H1 (cell line): ENCODE measurements around the gene RNF175. TPM values are rescaled to one million over a fixed set of nuclear protein-coding genes. Genes with fewer than 3 reads are reported as not detected.

Experiments used
- CTCF ChIA-PET: fragments of 300-600 bp; sonication (Branson Sonifier 250); formaldehyde crosslinking; loops from one replicate; lab custom pipeline; 2021; ENCODE audit not compliant: partially characterized antibody; lab: Charles Lee
- POLR2A ChIA-PET: fragments of 300-600 bp; sonication (Branson Sonifier 250); formaldehyde crosslinking; loops from one replicate; lab custom pipeline; 2021; ENCODE audit warnings: inconsistent platforms; ENCODE audit not compliant: partially characterized antibody; lab: Charles Lee
- DNase-seq, 2 experiments: peaks; one replicate each; pipeline versions ENCODE4 v3.0.0 to v3.0.0-alpha.2; 2010 to 2022; ENCODE audit warnings: low spot score in 2 of 2, low read depth in 1 of 2, mixed read lengths in 1 of 2
- FAIRE-seq: peaks from 2 replicates; lab custom pipeline; 2011; peaks lifted over from hg19 to GRCh38; lab: Jason Lieb, UNC
- H2AFZ ChIP-seq: 2 replicates; pipeline ENCODE4 v1.8.1; 2012; ENCODE audit warnings: low read length, inconsistent platforms
- H2AK5ac ChIP-seq: 2 replicates; pipeline ENCODE4 v1.6.1; 2013; ENCODE audit warnings: low read depth, low read length
- H2BK120ac ChIP-seq: replicated peaks from 2 replicates; pipeline ENCODE3; 2013; ENCODE audit warnings: low read depth, low read length, inconsistent platforms
- H2BK12ac ChIP-seq: 2 replicates; pipeline ENCODE4 v1.6.1; 2013; ENCODE audit warnings: low read depth, low read length
- H2BK15ac ChIP-seq: 2 replicates; pipeline ENCODE4 v1.6.1; 2013; ENCODE audit warnings: low read length
- H2BK20ac ChIP-seq: 2 replicates; pipeline ENCODE4 v1.6.1; 2013; ENCODE audit warnings: low read length
- H2BK5ac ChIP-seq: 2 replicates; pipeline ENCODE4 v1.6.1; 2013; ENCODE audit warnings: low read depth, low read length
- H3K14ac ChIP-seq: 2 replicates; pipeline ENCODE4 v1.6.1; 2013; ENCODE audit warnings: inconsistent platforms; ENCODE audit not compliant: insufficient read length
- H3K18ac ChIP-seq: 2 replicates; pipeline ENCODE4 v1.6.1; 2013; ENCODE audit warnings: low read length; ENCODE audit errors: extremely low read depth
- H3K23ac ChIP-seq: 2 replicates; pipeline ENCODE4 v1.6.1; 2013; ENCODE audit warnings: inconsistent platforms; ENCODE audit not compliant: insufficient read length
- H3K23me2 ChIP-seq: 2 replicates; pipeline ENCODE4 v1.6.1; 2013; ENCODE audit warnings: low read depth, low read length
- H3K27ac ChIP-seq: 2 replicates; pipeline ENCODE4 v1.6.1; 2011; ENCODE audit warnings: low read depth, low read length, inconsistent platforms
- H3K27me3 ChIP-seq, 4 experiments: replicated peaks in 1 of 4; 1 replicate in 1 of 4; 2 replicates in 3 of 4; pipeline versions ENCODE4 v1.6.1 to v1.8.1; 2011 to 2013; ENCODE audit warnings: low read length in 3 of 4, mild to moderate bottlenecking in 3 of 4, inconsistent platforms in 2 of 4, mixed read lengths in 2 of 4, moderate library complexity in 1 of 4; ENCODE audit not compliant: control insufficient read depth in 3 of 4, insufficient read depth in 3 of 4; ENCODE audit errors: extremely low read depth in 1 of 4
- H3K36me3 ChIP-seq, 4 experiments: 2 replicates each; pipeline versions ENCODE4 v1.6.1 to v1.8.1; 2011 to 2013; ENCODE audit warnings: mild to moderate bottlenecking in 4 of 4, low read length in 3 of 4, moderate library complexity in 2 of 4, control low read depth in 1 of 4, inconsistent platforms in 1 of 4; ENCODE audit not compliant: insufficient read depth in 4 of 4, control insufficient read depth in 2 of 4
- H3K4ac ChIP-seq: replicated peaks from 2 replicates; pipeline ENCODE3; 2013; ENCODE audit warnings: low read length, low read depth, mixed read lengths, inconsistent platforms; ENCODE audit not compliant: insufficient read length
- H3K4me1 ChIP-seq, 4 experiments: replicated peaks in 1 of 4; 1 replicate in 1 of 4; 2 replicates in 3 of 4; pipeline versions ENCODE4 v1.6.1 to v1.8.1; 2011 to 2013; ENCODE audit warnings: low read length in 3 of 4, inconsistent platforms in 2 of 4, mixed read lengths in 1 of 4; ENCODE audit not compliant: insufficient read depth in 4 of 4, control insufficient read depth in 3 of 4
- H3K4me2 ChIP-seq, 2 experiments: 2 replicates each; pipeline versions ENCODE4 v1.6.1 to v1.8.1; 2011 to 2013; ENCODE audit warnings: low read depth in 2 of 2, low read length in 2 of 2, control low read depth in 1 of 2, inconsistent platforms in 1 of 2, mild to moderate bottlenecking in 1 of 2; ENCODE audit not compliant: insufficient read depth in 1 of 2
- H3K4me3 ChIP-seq, 4 experiments: fragments of 200-600, 300-600 bp in 1 of 4; sonication (generic), shearing (Covaris generic), sonication (Bioruptor Twin) in 1 of 4; 2 replicates each; pipeline versions ENCODE4 v1.5.1 to v1.8.1; 2011 to 2016; ENCODE audit warnings: low read length in 4 of 4, low read depth in 3 of 4, control low read depth in 2 of 4, inconsistent platforms in 2 of 4, mild to moderate bottlenecking in 2 of 4, mixed read lengths in 1 of 4, moderate library complexity in 1 of 4; ENCODE audit not compliant: insufficient read depth in 2 of 4; ENCODE audit errors: extremely low read depth in 1 of 4
- H3K56ac ChIP-seq: replicated peaks from 2 replicates; pipeline ENCODE3; 2013; ENCODE audit warnings: low read depth, mild to moderate bottlenecking, mixed read lengths, low read length, inconsistent platforms; ENCODE audit not compliant: insufficient read length
- H3K79me1 ChIP-seq: 2 replicates; pipeline ENCODE4 v1.6.1; 2013; ENCODE audit warnings: low read depth, low read length, control low read depth
- H3K79me2 ChIP-seq, 2 experiments: 2 replicates each; pipeline versions ENCODE4 v1.6.1 to v1.8.1; 2012 to 2013; ENCODE audit warnings: low read length in 2 of 2, mild to moderate bottlenecking in 2 of 2, inconsistent platforms in 1 of 2; ENCODE audit not compliant: insufficient read depth in 2 of 2, control insufficient read depth in 1 of 2
- H3K9ac ChIP-seq, 4 experiments: replicated peaks in 1 of 4; 1 replicate in 1 of 4; 2 replicates in 3 of 4; pipeline versions ENCODE4 v1.6.1 to v1.8.1; 2011 to 2013; ENCODE audit warnings: low read depth in 3 of 4, low read length in 3 of 4, control low read depth in 2 of 4, mild to moderate bottlenecking in 2 of 4, moderate library complexity in 2 of 4, inconsistent platforms in 1 of 4; ENCODE audit errors: extremely low read depth in 1 of 4
- H3K9me3 ChIP-seq, 2 experiments: 2 replicates each; pipeline versions ENCODE4 v1.6.1 to v1.8.1; 2012 to 2013; ENCODE audit warnings: mild to moderate bottlenecking in 2 of 2, moderate library complexity in 2 of 2, control low read depth in 1 of 2, inconsistent platforms in 1 of 2, low read depth in 1 of 2, low read length in 1 of 2, mixed read lengths in 1 of 2; ENCODE audit not compliant: insufficient read depth in 2 of 2
- H4K20me1 ChIP-seq, 2 experiments: replicated peaks in 1 of 2; 2 replicates each; pipeline versions ENCODE3 to v1.8.1; 2011 to 2013; ENCODE audit warnings: inconsistent platforms in 2 of 2, low read length in 2 of 2, mild to moderate bottlenecking in 1 of 2; ENCODE audit not compliant: insufficient read depth in 2 of 2, control insufficient read depth in 1 of 2
- H4K5ac ChIP-seq: 2 replicates; pipeline ENCODE4 v1.6.1; 2013; ENCODE audit warnings: low read length, low read depth, mixed read lengths, inconsistent platforms; ENCODE audit not compliant: insufficient read length
- H4K8ac ChIP-seq: 2 replicates; pipeline ENCODE4 v1.8.0; 2013; ENCODE audit warnings: mild to moderate bottlenecking, moderate library complexity, low read length, inconsistent platforms; ENCODE audit not compliant: insufficient read depth; ENCODE audit errors: extremely low read depth
- H4K91ac ChIP-seq: replicated peaks from 2 replicates; pipeline ENCODE3; 2013; ENCODE audit warnings: low read length, mixed read lengths, inconsistent platforms; ENCODE audit not compliant: insufficient read length
- GTF2F1 ChIP-seq: IDR thresholded peaks from 2 replicates; pipeline ENCODE4 v1.6.1; 2012; ENCODE audit warnings: low read depth, low read length, improper control_type of control experiment, borderline replicate concordance
- NRF1 ChIP-seq: IDR thresholded peaks from 2 replicates; pipeline ENCODE4 v1.6.1; 2011; ENCODE audit warnings: mild to moderate bottlenecking, low read depth, low read length, improper control_type of control experiment
- WGBS, 2 experiments: shearing (Covaris generic) in 1 of 2; methylation state at CpG; one replicate each; pipeline versions ENCODE4 v1.1.6 to v1.1.7; 2013 to 2015; ENCODE audit warnings: low lambda C conversion rate in 2 of 2, mixed read lengths in 2 of 2, inconsistent platforms in 1 of 2, low coverage in 1 of 2, missing lambda C conversion rate in 1 of 2; ENCODE audit not compliant: insufficient replicate concordance in 2 of 2, insufficient coverage in 1 of 2, insufficient read length in 1 of 2; ENCODE audit errors: extremely low coverage in 1 of 2, missing lambda C conversion rate in 1 of 2; 5-methylcytosine and 5-hydroxymethylcytosine counted together
- polyA plus RNA-seq, 7 experiments: library from polyadenylated mRNA; depleted of rRNA in 3 of 7; stranded (reverse) in 5 of 7; unstranded in 2 of 7; fragments of >200 nt in 5 of 7; fragments of 200-250 nt in 2 of 7; gene quantifications; 1 replicate in 5 of 7; 2 replicates in 1 of 7; 4 replicates in 1 of 7; pipeline versions ENCODE4 v1.2.1 to v1.2.3, GENCODE V29; 2011 to 2013; ENCODE audit warnings: missing spikeins in 2 of 7, mixed read lengths in 2 of 7
- total RNA-seq: library from RNA; stranded (reverse); fragmentation: NEBNext Ultra II Directional; extraction: Animal tissue kit (Norgen Biotek cat#: 25700); gene quantifications from 2 replicates; pipeline ENCODE4 v1.2.1, GENCODE V29; 2021

Gene RNF175
- total and polyA plus RNA-seq, 2 of the 8 experiments (the other 6 are each of a cell fraction or from before 2014, with no cell fraction given) = 7.9 to 9.8 TPM

GRCh38 chr4:153722036-153722435 is 37.8 kb downstream of the RNF175 start:
- WGBS, 2 experiments = 88% methylated on average over 1 of the region's 1 CpG; no CpG with 5 or more reads in 1 of the 2 experiments
- no peak overlapping the region for H2BK20ac ChIP-seq
- H3K4me2 ChIP-seq = no peak overlapping the region
- DNase-seq (no peak), FAIRE-seq (no peak)
- H3K4me1 ChIP-seq = no peaks in the 10 kb centered on the region
- H3K79me2 ChIP-seq = no peaks in the 10 kb centered on the region
- no peaks in the 10 kb centered on the region for H3K27me3 ChIP-seq
- H2AFZ ChIP-seq = no peak overlapping the region
- H3K79me1 ChIP-seq = no peaks in the 10 kb centered on the region
- H3K23me2 ChIP-seq = no peaks in the 10 kb centered on the region
- H3K4ac ChIP-seq = no peak overlapping the region
- H2BK15ac ChIP-seq = no peak overlapping the region
- H2BK5ac ChIP-seq = no peak overlapping the region
- no peaks in the 10 kb centered on the region for H4K20me1 ChIP-seq
- no peak overlapping the region for H3K18ac ChIP-seq
- ChIA-PET POLR2A (no interaction called here), CTCF (interaction anchor here (0.6 to 2.2 kb wide), 4 partner anchors 44 to 79 kb away, joined by 3 to 8 read pairs (median 4); no protein-coding TSS in a partner anchor)
- H3K56ac ChIP-seq = no peak overlapping the region
- no peak overlapping the region for H2BK12ac ChIP-seq
- no peak overlapping the region for H3K9ac ChIP-seq
- TF ChIP-seq NRF1 (no peak), GTF2F1 (no peak)
- no peak overlapping the region for H4K8ac ChIP-seq
- no peak overlapping the region for H2AK5ac ChIP-seq
- H3K23ac ChIP-seq = no peak overlapping the region
- no peak overlapping the region for H4K5ac ChIP-seq
- H3K27ac ChIP-seq = no peak overlapping the region
- H4K91ac ChIP-seq = no peak overlapping the region
- H3K14ac ChIP-seq = no peak overlapping the region
- no peaks in the 10 kb centered on the region for H3K9me3 ChIP-seq
- no peaks in the 10 kb centered on the region; a peak in 1 of 8 replicates for H3K36me3 ChIP-seq
- no peak overlapping the region for H2BK120ac ChIP-seq
- H3K4me3 ChIP-seq = no peak overlapping the region
